K562 (cell line): Measurements from ENCODE around the gene BACE1-AS. TPM values are rescaled to one million over a fixed set of nuclear protein-coding genes. Genes with fewer than 3 reads are reported as not detected.
"Not testable (repeated sequence)": the region's sequence is repeated elsewhere in the genome, so short reads cannot be mapped to it uniquely, and the experiment has no call there.

ENCODE experiments used
- ATAC-seq: fragments of 200-7000 bp; cut with Tn5 transposase; 3 replicates; pipeline ENCODE4 v1.9.1; 2020; ENCODE audit warnings: moderate library complexity
- BruUV-seq: library from RNA; stranded (reverse); fragments of 400-500 nt; replicated peaks from 2 replicates; lab custom pipeline; 2021; lab: Mats Ljungman, UMichigan
- CTCF ChIA-PET: fragments of 300-600 bp; formaldehyde crosslinking; extraction: SDS; loops from one replicate; lab custom pipeline; 2021; ENCODE audit warnings: low intra/inter-chr PET ratio; lab: Yijun Ruan, JAX
- POLR2A ChIA-PET: fragments of 300-600, 350-650 bp; sonication (Branson Sonifier 250); formaldehyde crosslinking; extraction: SDS; loops from one replicate; lab custom pipeline; 2021; ENCODE audit warnings: antibody characterized with exemption, inconsistent platforms; lab: Yijun Ruan, JAX
- DNase-seq, 4 experiments: peaks; one replicate each; pipeline versions ENCODE4 v3.0.0 to v3.0.0-alpha.2; 2011 to 2018; ENCODE audit warnings: low spot score in 3 of 4, mixed read lengths in 3 of 4; ENCODE audit errors: extremely low read depth in 1 of 4
- FAIRE-seq: peaks from 2 replicates; lab custom pipeline; 2011; peaks lifted over from hg19 to GRCh38; lab: Jason Lieb, UNC
- H2AFZ ChIP-seq: 2 replicates; pipeline ENCODE4 v1.6.0; 2011; ENCODE audit warnings: low read depth, low read length, control low read depth, inconsistent platforms
- H3K27ac ChIP-seq: fragments of 200-600 bp; 3 replicates; pipeline ENCODE4 v1.8.0; 2011; ENCODE audit warnings: low read depth, mild to moderate bottlenecking, control low read depth, inconsistent platforms, low read length, moderate library complexity, mixed read lengths; ENCODE audit errors: extremely low read depth
- H3K27me3 ChIP-seq, 2 experiments: fragments of 300-600 bp in 1 of 2; 2 replicates in 1 of 2; 3 replicates in 1 of 2; pipeline versions ENCODE4 v1.6.0 to v1.8.0; 2011; ENCODE audit warnings: inconsistent platforms in 2 of 2, low read length in 2 of 2, mild to moderate bottlenecking in 1 of 2, mixed read lengths in 1 of 2, moderate library complexity in 1 of 2; ENCODE audit not compliant: control insufficient read depth in 2 of 2, insufficient read depth in 2 of 2
- H3K36me3 ChIP-seq: fragments of 300-600 bp; 3 replicates; pipeline ENCODE4 v1.8.0; 2011; ENCODE audit warnings: mild to moderate bottlenecking, low read length, inconsistent platforms; ENCODE audit not compliant: control insufficient read depth, insufficient read depth
- H3K4me1 ChIP-seq, 2 experiments: fragments of 200-600 bp in 1 of 2; replicated peaks in 1 of 2; 2 replicates in 1 of 2; 3 replicates in 1 of 2; pipeline versions ENCODE4 v1.5.1 to v1.8.0; 2011; ENCODE audit warnings: inconsistent platforms in 2 of 2, low read length in 2 of 2, mild to moderate bottlenecking in 1 of 2, mixed read lengths in 1 of 2, moderate library complexity in 1 of 2; ENCODE audit not compliant: control insufficient read depth in 2 of 2, insufficient read depth in 2 of 2
- H3K4me2 ChIP-seq: 2 replicates; pipeline ENCODE4 v1.6.1; 2011; ENCODE audit warnings: low read length, control low read depth, inconsistent platforms, mixed read lengths; ENCODE audit not compliant: insufficient read depth
- H3K4me3 ChIP-seq: fragments of 200-600 bp; sonication (generic), shearing (Covaris generic); 2 replicates; pipeline ENCODE4 v1.5.1; 2016; ENCODE audit warnings: control low read depth, inconsistent platforms
- H3K79me2 ChIP-seq: fragments of 200-600 bp; 3 replicates; pipeline ENCODE4 v1.8.0; 2011; ENCODE audit warnings: low read length, inconsistent platforms; ENCODE audit not compliant: control insufficient read depth, insufficient read depth
- H3K9ac ChIP-seq, 2 experiments: 2 replicates each; pipeline versions ENCODE4 v1.6.0 to v1.6.1; 2011; ENCODE audit warnings: low read depth in 2 of 2, low read length in 2 of 2, control low read depth in 1 of 2, inconsistent platforms in 1 of 2, mild to moderate bottlenecking in 1 of 2, mixed read lengths in 1 of 2; ENCODE audit not compliant: insufficient read depth in 1 of 2
- H3K9me1 ChIP-seq: one replicate; pipeline ENCODE4 v1.6.0; 2011; ENCODE audit warnings: inconsistent platforms, mild to moderate bottlenecking, low read length, moderate library complexity; ENCODE audit not compliant: control insufficient read depth, insufficient read depth
- H3K9me3 ChIP-seq: replicated peaks from 2 replicates; pipeline ENCODE4 v1.5.1; 2011; ENCODE audit warnings: low read depth, low read length, inconsistent platforms; ENCODE audit not compliant: control insufficient read depth, insufficient read depth
- H4K20me1 ChIP-seq: replicated peaks from 2 replicates; pipeline ENCODE4 v1.6.1; 2011; ENCODE audit warnings: low read length, inconsistent platforms, mixed read lengths; ENCODE audit not compliant: control insufficient read depth, insufficient read depth
- C11orf30 ChIP-seq: fragments of 450-650 bp; IDR thresholded peaks from 2 replicates; pipeline ENCODE4 v1.6.1; 2016; ENCODE audit warnings: low read depth, mild to moderate bottlenecking
- HDAC2 ChIP-seq: fragments of 450-650 bp; IDR thresholded peaks from 2 replicates; pipeline ENCODE4 v1.6.1; 2016; ENCODE audit warnings: mild to moderate bottlenecking
- JUND ChIP-seq, 2 experiments: IDR thresholded peaks; 2 replicates in 1 of 2; 3 replicates in 1 of 2; pipeline ENCODE4 v1.6.1; 2011; ENCODE audit warnings: borderline replicate concordance in 2 of 2, low read depth in 2 of 2, low read length in 2 of 2, improper control_type of control experiment in 1 of 2, missing biosample characterization in 1 of 2, missing genetic modification characterization in 1 of 2, missing genetic modification reagents in 1 of 2
- TRIM24 ChIP-seq, 2 experiments: fragments of 450-650 bp; IDR thresholded peaks; 2 replicates each; pipeline ENCODE4 v1.6.1; 2016
- YY1 ChIP-seq, 3 experiments: IDR thresholded peaks; 2 replicates each; pipeline ENCODE4 v1.6.1; 2011; ENCODE audit warnings: low read length in 2 of 3, mild to moderate bottlenecking in 2 of 3, moderate library complexity in 2 of 3, borderline replicate concordance in 1 of 3, control low read depth in 1 of 3, low read depth in 1 of 3; ENCODE audit not compliant: insufficient read depth in 3 of 3, insufficient replicate concordance in 2 of 3, control insufficient read depth in 1 of 3, insufficient read length in 1 of 3; ENCODE audit errors: extremely low read depth in 1 of 3
- WGBS: fragments of 100-300 bp; shearing (Covaris generic); methylation state at CpG from one replicate; pipeline ENCODE4 v1.1.6; 2016; ENCODE audit warnings: low coverage, mixed read lengths; ENCODE audit not compliant: insufficient coverage; ENCODE audit errors: missing lambda C conversion rate; 5-methylcytosine and 5-hydroxymethylcytosine counted together
- in situ Hi-C: fragments of 300-500 bp; cut with MboI; formaldehyde crosslinking; loops from 4 replicates; pipeline ENCODE4 v1.15.0; 2018; ENCODE audit warnings: inconsistent platforms, mixed read lengths
- intact Hi-C: fragments of 100-400 bp; cut with micrococcal nuclease; formaldehyde crosslinking; loops from 2 replicates; pipeline ENCODE4 v1.14.2; 2022
- polyA plus RNA-seq, 8 experiments: library from polyadenylated mRNA; depleted of rRNA in 4 of 8; stranded (reverse) in 5 of 8; unstranded in 3 of 8; fragments of >200 nt; fragmentation: Nextera tagmentation in 2 of 8; fragmentation: Illumina TruSeq in 1 of 8; extraction: Ambion mirVana in 2 of 8; extraction: Trizol in 1 of 8; gene quantifications; 2 replicates each; pipeline versions ENCODE4 v1.2.1 to v1.2.3, GENCODE V29; 2011 to 2014; ENCODE audit warnings: inconsistent platforms in 1 of 8, missing spikeins in 1 of 8
- total RNA-seq, 7 experiments: library from RNA; depleted of rRNA in 6 of 7; stranded (reverse); fragments of >200 nt in 6 of 7; fragmentation: Illumina TruSeq in 2 of 7; extraction: Trizol in 2 of 7; gene quantifications; 2 replicates each; pipeline versions ENCODE4 v1.2.1 to v1.2.3, GENCODE V29; 2011 to 2021; ENCODE audit warnings: low replicate concordance in 1 of 7
- TF ChIP-seq, protein P1 (sequence below), 3 experiments: fragments of 200-800 bp in 1 of 3; sonication (Bioruptor generic) in 1 of 3; sonication (generic) in 1 of 3; formaldehyde crosslinking in 1 of 3; IDR thresholded peaks; 2 replicates each; pipeline versions ENCODE4 v1.6.1 to v1.8.0; 2016 to 2022; ENCODE audit warnings: mild to moderate bottlenecking in 2 of 3, missing compliant biosample characterization in 2 of 3, missing genetic modification characterization in 2 of 3, missing genetic modification reagents in 1 of 3
- TF ChIP-seq, protein P2 (sequence below), 2 experiments: fragments of 450-650 bp in 1 of 2; sonication (generic) in 1 of 2; formaldehyde crosslinking in 1 of 2; IDR thresholded peaks in 1 of 2; conservative IDR thresholded peaks in 1 of 2; 2 replicates each; pipeline versions ENCODE4 v1.6.1 to v1.8.1; 2016 to 2023; ENCODE audit warnings: mild to moderate bottlenecking in 2 of 2, moderate library complexity in 2 of 2, inconsistent platforms in 1 of 2, missing genetic modification reagents in 1 of 2

Gene BACE1-AS
- total and polyA plus RNA-seq, 9 of the 15 experiments (the other 6 are each of a cell fraction or from before 2014, with no cell fraction given) = 2.2 to 8.2 (median 3.8) TPM

DNA sequence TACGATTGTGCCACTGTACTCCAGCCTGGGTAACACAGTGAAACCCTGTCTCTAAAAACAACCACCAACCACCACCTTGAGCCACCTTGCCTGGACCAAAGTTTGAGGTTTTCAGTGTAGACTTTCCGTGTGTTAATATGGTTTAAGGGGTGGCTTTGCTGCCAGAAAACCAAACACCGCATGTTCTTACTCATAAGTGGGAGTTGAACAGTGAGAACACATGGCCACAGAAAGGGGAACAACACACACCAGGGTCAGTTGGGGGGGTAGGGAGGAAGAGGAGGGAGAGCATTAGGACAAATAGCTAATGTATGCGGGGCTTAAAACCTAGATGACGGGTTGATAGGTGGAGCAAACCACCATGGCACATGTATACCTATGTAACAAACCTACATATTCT, 19.0 kb upstream of the BACE1-AS start:
- H3K9me1 ChIP-seq, FAIRE-seq, H3K36me3 ChIP-seq, H3K4me3 ChIP-seq, H3K27me3 ChIP-seq, in situ Hi-C loops, H3K4me1 ChIP-seq, ATAC-seq, H3K79me2 ChIP-seq, H2AFZ ChIP-seq, H3K4me2 ChIP-seq, intact Hi-C loops, BruUV-seq, DNase-seq, CTCF ChIA-PET, H3K9ac ChIP-seq, H4K20me1 ChIP-seq, H3K27ac ChIP-seq, H3K9me3 ChIP-seq: not testable (repeated sequence)
- POLR2A ChIA-PET = interaction anchor here (0.6 to 1.1 kb wide), 3 partner anchors 8 to 57 kb away, joined by 3 to 4 read pairs (median 4); partner anchors contain the start of gene RNF214
- 93% methylated on average over 4 of the region's 5 CpGs for WGBS
- TF ChIP-seq, protein P1, sequence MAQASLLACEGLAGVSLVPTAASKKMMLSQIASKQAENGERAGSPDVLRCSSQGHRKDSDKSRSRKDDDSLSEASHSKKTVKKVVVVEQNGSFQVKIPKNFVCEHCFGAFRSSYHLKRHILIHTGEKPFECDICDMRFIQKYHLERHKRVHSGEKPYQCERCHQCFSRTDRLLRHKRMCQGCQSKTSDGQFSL (CRISPR knock-in tag; IDR thresholded peaks at IDR 0.05) = peak; percentile 78
- TF ChIP-seq, protein P1 (tag; IDR thresholded peaks at IDR 0.05) = not testable (repeated sequence)

DNA sequence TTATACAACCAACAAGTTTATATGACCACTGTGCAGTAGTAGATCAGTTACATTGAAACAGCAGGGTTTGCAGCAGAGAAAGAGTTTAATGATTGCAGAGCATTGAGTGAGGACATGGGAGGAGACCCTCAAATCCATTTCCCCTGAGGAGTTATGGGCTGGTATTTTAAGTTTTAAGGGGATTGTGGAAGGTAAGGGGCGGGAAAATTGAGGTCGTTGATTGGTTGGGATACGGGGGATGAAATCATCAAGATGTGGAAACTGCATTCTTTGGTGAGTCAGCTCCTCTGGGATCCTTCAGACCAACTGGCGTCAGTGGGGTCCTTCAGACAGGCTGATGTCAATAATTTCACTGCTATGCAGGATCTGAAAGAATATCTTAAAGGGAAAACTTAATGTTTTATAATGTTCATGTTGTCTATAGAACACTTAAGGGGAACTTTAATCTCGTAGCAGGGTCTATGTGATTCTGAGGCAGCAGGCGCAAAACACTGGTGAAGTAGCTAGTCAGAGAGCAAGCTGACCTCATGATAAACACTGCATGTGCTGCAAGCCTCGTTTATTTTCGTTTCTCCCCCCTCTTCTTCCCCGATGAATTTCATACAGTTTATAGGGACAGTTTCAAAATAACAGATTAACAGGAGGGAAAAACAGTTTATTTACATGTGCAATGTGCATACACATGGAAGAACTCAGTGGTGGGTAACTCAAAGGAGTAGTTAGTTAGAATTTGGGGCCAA, 17.4 kb upstream of the BACE1-AS start:
- in situ Hi-C loops = no loop called here
- peak in 1 of 4 experiments; percentile 34 for DNase-seq
- no peaks in the 10 kb centered on the region for H3K9me1 ChIP-seq
- H3K4me2 ChIP-seq = no peak overlapping the region
- no peaks in the 10 kb centered on the region for H3K27me3 ChIP-seq
- FAIRE-seq = no peak
- H3K4me1 ChIP-seq = no peaks in the 10 kb centered on the region; a peak in 1 of 5 replicates
- H3K4me3 ChIP-seq = no peak overlapping the region
- no TSS peak for BruUV-seq
- TF ChIP-seq, protein P2, sequence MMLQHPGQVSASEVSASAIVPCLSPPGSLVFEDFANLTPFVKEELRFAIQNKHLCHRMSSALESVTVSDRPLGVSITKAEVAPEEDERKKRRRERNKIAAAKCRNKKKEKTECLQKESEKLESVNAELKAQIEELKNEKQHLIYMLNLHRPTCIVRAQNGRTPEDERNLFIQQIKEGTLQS (IDR thresholded peaks at IDR 0.05) = peak; percentile 73
- TF ChIP-seq, protein P2 (CRISPR knock-in tag; conservative IDR thresholded peaks at IDR 0.05) = no peak
- TF ChIP-seq TRIM24 (IDR thresholded peaks at IDR 0.05) = peak; percentile 39 to 55; a peak in 2 of 4 replicates
- TF ChIP-seq C11orf30 = 0 out of 2 replicates have a peak, but pooled peaks have one; percentile 6
- TF ChIP-seq JUND (IDR thresholded peaks at IDR 0.05; ENCODE audit: borderline replicate concordance, low read depth, low read length) = 0 out of 2 replicates have a peak, but pooled peaks have one; percentile 13
- no peak for TF ChIP-seq JUND (tag; IDR thresholded peaks at IDR 0.05; ENCODE audit: borderline replicate concordance, low read depth, low read length)
- no peak for TF ChIP-seq HDAC2
- TF ChIP-seq YY1 (IDR thresholded peaks at IDR 0.05; ENCODE audit: borderline replicate concordance in 1 of 3, control insufficient read depth in 1 of 3, extremely low read depth in 1 of 3, insufficient read depth in 3 of 3, insufficient read length in 1 of 3, insufficient replicate concordance in 2 of 3, low read depth in 1 of 3, low read length in 2 of 3) = no peak
- WGBS = 67% methylated on average over 9 of the region's 9 CpGs
- ChIA-PET POLR2A (interaction anchor here (0.6 kb wide), 1 partner anchor 501 kb away, joined by 3 read pairs; the partner anchor contains the start of gene BUD13), CTCF (no interaction called here)
- H3K36me3 ChIP-seq = 0 out of 3 replicates have a peak, but pooled peaks cover 3% of the 10 kb centered on the region
- no peak overlapping the region for H2AFZ ChIP-seq
- no peak overlapping the region for H3K27ac ChIP-seq
- no peaks in the 10 kb centered on the region for H3K79me2 ChIP-seq
- no peak overlapping the region for H3K9ac ChIP-seq
- no peaks in the 10 kb centered on the region for H4K20me1 ChIP-seq
- peak; percentile 40; the same call in 2 of the 3 replicates for ATAC-seq
- intact Hi-C loops = no loop called here
- no peaks in the 10 kb centered on the region for H3K9me3 ChIP-seq
